Measurements from ENCODE around the gene BANK1. TPM values are rescaled to one million over a fixed set of nuclear protein-coding genes. Genes with fewer than 3 reads are reported as not detected.

The BANK1 gene
- total RNA-seq, 1 donor from 2014 or later, result 336 TPM

DNA sequence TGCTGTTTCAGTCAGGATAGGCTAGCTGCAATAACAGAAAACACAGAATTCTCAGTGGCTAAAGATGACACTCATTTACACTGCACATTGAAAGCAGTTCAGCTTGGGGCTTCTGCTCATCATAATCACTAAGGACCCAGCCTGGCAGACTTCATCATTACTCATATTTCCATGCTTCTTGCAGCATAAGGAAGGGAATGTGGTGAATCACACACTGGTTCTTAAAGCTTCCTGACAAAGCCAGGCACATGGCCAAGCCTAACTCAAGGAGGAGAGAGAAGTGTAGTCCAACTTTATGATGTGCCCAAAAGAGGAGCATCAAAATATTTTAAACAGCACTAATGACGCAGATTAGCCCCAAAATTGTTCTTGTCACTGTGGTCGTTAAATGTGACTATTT, 186.5 kb downstream of the BANK1 start:
- Mint-ChIP-seq H3K27ac (peak overlapping the region; percentile 57), H3K4me1 (peaks cover 66% of the 10 kb centered on the region), H3K4me3 (no peak overlapping the region), H3K27me3 (no peaks in the 10 kb centered on the region), H3K36me3 (ENCODE audit: low read depth) (peaks cover 57% of the 10 kb centered on the region), H3K9me3 (no peaks in the 10 kb centered on the region)
- CTCF ChIA-PET, result no interaction called here
- TF ChIP-seq, protein P1, sequence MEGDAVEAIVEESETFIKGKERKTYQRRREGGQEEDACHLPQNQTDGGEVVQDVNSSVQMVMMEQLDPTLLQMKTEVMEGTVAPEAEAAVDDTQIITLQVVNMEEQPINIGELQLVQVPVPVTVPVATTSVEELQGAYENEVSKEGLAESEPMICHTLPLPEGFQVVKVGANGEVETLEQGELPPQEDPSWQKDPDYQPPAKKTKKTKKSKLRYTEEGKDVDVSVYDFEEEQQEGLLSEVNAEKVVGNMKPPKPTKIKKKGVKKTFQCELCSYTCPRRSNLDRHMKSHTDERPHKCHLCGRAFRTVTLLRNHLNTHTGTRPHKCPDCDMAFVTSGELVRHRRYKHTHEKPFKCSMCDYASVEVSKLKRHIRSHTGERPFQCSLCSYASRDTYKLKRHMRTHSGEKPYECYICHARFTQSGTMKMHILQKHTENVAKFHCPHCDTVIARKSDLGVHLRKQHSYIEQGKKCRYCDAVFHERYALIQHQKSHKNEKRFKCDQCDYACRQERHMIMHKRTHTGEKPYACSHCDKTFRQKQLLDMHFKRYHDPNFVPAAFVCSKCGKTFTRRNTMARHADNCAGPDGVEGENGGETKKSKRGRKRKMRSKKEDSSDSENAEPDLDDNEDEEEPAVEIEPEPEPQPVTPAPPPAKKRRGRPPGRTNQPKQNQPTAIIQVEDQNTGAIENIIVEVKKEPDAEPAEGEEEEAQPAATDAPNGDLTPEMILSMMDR (IDR thresholded peaks at IDR 0.05), result no peak
- POLR2A ChIA-PET, result interaction anchor here (1.2 kb wide), 1 partner anchor 31 kb away, joined by 3 read pairs; no protein-coding TSS in a partner anchor
- no peak for ATAC-seq (ENCODE audit: low read depth)
- DNase-seq, result no peak
- intact Hi-C loops (cut with micrococcal nuclease), result no loop called here

DNA sequence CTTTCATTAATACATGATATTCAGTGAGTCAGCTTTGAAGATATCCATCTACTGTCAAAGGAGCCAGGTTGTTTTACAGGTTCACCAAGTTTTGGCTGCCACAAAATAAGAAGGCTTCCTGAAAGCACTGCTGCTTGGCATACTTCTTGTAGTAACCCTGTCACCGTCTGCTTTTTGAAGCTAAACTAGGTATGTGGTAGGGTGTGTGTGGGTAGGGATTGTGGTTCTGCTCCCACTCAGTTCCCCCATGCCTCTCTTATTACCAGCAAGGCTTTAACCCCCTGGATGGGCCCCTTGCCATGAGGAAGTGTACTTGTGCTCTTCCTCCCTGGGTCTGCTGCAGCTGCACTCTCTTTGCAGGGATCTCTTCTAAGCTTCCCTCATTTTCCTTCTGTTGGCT, 191.2 kb downstream of the BANK1 start:
- intact Hi-C loops (cut with micrococcal nuclease), result no loop called here
- H3K27me3 Mint-ChIP-seq, result no peaks in the 10 kb centered on the region
- CTCF ChIA-PET, result interaction anchor here (1.6 kb wide), 1 partner anchor 9 kb away, joined by 4 read pairs; no protein-coding TSS in a partner anchor
- TF ChIP-seq, protein P1 (IDR thresholded peaks at IDR 0.05), result no peak
- H3K9me3 Mint-ChIP-seq, result peaks cover 6% of the 10 kb centered on the region
- no peak overlapping the region for H3K4me3 Mint-ChIP-seq
- H3K4me1 Mint-ChIP-seq, result peaks cover 62% of the 10 kb centered on the region
- DNase-seq (no peak), ATAC-seq (ENCODE audit: low read depth) (peak; percentile 42)
- H3K36me3 Mint-ChIP-seq (ENCODE audit: low read depth), result peaks cover 53% of the 10 kb centered on the region
- POLR2A ChIA-PET, result interaction anchor here (0.5 to 1.2 kb wide), 2 partner anchors 15 to 634 kb away, joined by 3 to 4 read pairs; partner anchors contain the start of gene PPP3CA
- H3K27ac Mint-ChIP-seq, result peak overlapping the region; percentile 73

DNA sequence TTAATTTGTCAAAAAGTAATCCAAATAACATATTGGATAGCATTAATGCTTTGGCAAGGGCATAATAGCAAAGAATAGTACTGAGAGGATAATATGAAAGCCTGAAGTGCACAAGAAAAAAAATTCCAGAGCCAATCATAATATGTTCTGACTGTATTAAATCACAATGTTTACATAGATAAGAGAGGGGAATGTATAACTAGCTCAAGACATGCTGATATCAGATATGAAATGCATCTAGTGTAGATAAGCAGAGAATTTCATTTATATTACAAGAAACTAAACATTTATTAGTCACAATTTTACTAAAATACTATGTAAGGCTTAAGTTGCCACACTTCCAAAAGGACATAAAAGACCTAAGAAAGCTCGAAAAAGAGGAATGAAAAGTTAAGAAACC, 193.3 kb downstream of the BANK1 start:
- peaks cover 68% of the 10 kb centered on the region for H3K4me1 Mint-ChIP-seq
- peaks cover 6% of the 10 kb centered on the region for H3K9me3 Mint-ChIP-seq
- ATAC-seq (ENCODE audit: low read depth), result no peak
- ChIA-PET CTCF (no interaction called here), POLR2A (interaction anchor here (0.7 kb wide), 1 partner anchor 273 kb away, joined by 3 read pairs; no protein-coding TSS in a partner anchor)
- intact Hi-C loops (cut with micrococcal nuclease), result no loop called here
- TF ChIP-seq, protein P1 (IDR thresholded peaks at IDR 0.05), result no peak
- H3K36me3 Mint-ChIP-seq (ENCODE audit: low read depth), result peaks cover 52% of the 10 kb centered on the region
- no peak overlapping the region for H3K4me3 Mint-ChIP-seq
- peak overlapping the region; percentile 67 for H3K27ac Mint-ChIP-seq
- H3K27me3 Mint-ChIP-seq, result no peaks in the 10 kb centered on the region
- no peak for DNase-seq

DNA sequence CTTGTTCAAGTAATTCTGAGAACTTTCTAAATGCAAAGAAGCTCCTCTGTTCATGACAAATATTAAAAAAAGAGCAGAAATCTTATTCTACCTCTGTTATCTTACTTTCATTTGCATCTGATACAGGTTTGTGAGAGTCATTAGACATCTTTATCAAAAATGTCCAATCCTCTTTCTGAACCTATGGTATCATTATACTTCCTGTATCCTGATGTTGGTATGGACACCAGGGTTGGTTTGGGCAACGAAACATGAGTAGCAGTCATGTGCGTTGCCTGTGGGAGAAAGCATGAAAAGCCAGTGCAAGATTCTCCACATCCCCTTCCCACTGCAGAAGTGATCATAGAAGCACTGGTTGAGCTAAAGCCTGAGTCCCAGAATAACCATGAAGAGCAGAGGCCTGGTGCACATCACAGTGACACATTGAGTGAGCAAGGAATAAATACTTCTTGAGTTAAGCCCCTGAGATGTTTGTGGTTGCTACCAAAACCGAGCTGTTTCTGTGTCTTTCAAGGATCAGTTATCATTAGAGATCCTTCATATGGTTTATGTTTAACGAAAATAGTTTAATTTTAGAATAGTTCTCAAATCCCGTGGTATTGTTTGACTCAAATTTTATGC, 197.2 kb downstream of the BANK1 start:
- POLR2A ChIA-PET, result interaction anchor here (0.8 to 1.8 kb wide), 7 partner anchors 11 to 640 kb away, joined by 3 to 7 read pairs (median 4); partner anchors contain the start of genes BANK1 and PPP3CA
- DNase-seq, result no peak
- H3K4me3 Mint-ChIP-seq, result peak overlapping the region; percentile 64
- H3K36me3 Mint-ChIP-seq (ENCODE audit: low read depth), result peaks cover 69% of the 10 kb centered on the region
- H3K9me3 Mint-ChIP-seq, result peaks cover 6% of the 10 kb centered on the region
- no peaks in the 10 kb centered on the region for H3K27me3 Mint-ChIP-seq
- H3K27ac Mint-ChIP-seq, result peak overlapping the region; percentile 93
- CTCF ChIA-PET, result no interaction called here
- ATAC-seq (ENCODE audit: low read depth), result peak; percentile 72
- intact Hi-C loops (cut with micrococcal nuclease), result loop anchor here (1.0 kb wide), 1 partner anchor 8 kb away; no protein-coding TSS in a partner anchor
- H3K4me1 Mint-ChIP-seq, result peaks cover 81% of the 10 kb centered on the region
- TF ChIP-seq, protein P1 (IDR thresholded peaks at IDR 0.05), result no peak

DNA sequence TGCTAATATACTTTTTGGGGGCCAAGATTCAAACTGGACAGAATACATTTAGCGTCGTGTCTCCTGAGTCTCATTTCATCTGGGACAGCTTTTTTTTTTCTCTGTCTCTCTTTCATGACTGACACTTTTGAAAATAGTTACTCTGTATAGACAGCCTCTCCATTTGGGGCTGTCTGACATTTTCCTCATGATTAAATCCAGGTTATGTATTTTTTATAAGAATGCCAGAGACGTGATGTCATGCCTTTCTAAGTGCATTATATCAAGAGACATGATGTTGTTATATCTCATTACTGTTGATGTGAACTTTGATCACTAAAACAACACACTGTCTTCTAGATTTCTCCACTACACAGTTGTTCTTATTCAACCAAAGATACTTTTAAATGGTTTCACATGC, 199.0 kb downstream of the BANK1 start:
- ATAC-seq (ENCODE audit: low read depth) (no peak), DNase-seq (no peak)
- TF ChIP-seq, protein P1 (IDR thresholded peaks at IDR 0.05), result no peak
- Mint-ChIP-seq H3K4me1 (peaks cover 88% of the 10 kb centered on the region), H3K27me3 (no peaks in the 10 kb centered on the region), H3K4me3 (no peak overlapping the region), H3K27ac (peak overlapping the region; percentile 65), H3K9me3 (peaks cover 5% of the 10 kb centered on the region), H3K36me3 (ENCODE audit: low read depth) (peaks cover 75% of the 10 kb centered on the region)
- POLR2A ChIA-PET, result interaction anchor here (0.6 to 0.7 kb wide), 2 partner anchors 364 to 441 kb away, joined by 3 to 5 read pairs; no protein-coding TSS in a partner anchor
- CTCF ChIA-PET, result interaction anchor here (0.6 kb wide), 1 partner anchor 443 kb away, joined by 4 read pairs; no protein-coding TSS in a partner anchor
- intact Hi-C loops (cut with micrococcal nuclease), result no loop called here

Data from activated B cell treated with CpG ODN at 0.5 μM for 24 hours (primary cell).